PFSK-1 (cell line): ENCODE data around the gene RAMP2.

ENCODE experiments used
- FOXP2 ChIP-seq: optimal IDR thresholded peaks from 2 replicates; pipeline ENCODE3; 2011; ENCODE audit warnings: borderline replicate concordance, control low read depth, inconsistent platforms; ENCODE audit not compliant: insufficient read depth; ENCODE audit errors: extremely low read length, extremely low read depth
- POLR2AphosphoS5 ChIP-seq: IDR thresholded peaks from 2 replicates; pipeline ENCODE4 v1.6.1; 2012; ENCODE audit warnings: low read depth, mild to moderate bottlenecking, control low read depth, low read length, moderate library complexity
- REST ChIP-seq, 2 experiments: IDR thresholded peaks; 2 replicates each; pipeline versions ENCODE4 v1.6.1 to v1.8.0; 2011 to 2012; ENCODE audit warnings: low read depth in 2 of 2, low read length in 2 of 2, control low read depth in 1 of 2, inconsistent platforms in 1 of 2, mild to moderate bottlenecking in 1 of 2, moderate library complexity in 1 of 2; ENCODE audit not compliant: insufficient read depth in 1 of 2
- SIN3A ChIP-seq: IDR thresholded peaks from 2 replicates; pipeline ENCODE4 v1.6.1; 2012; ENCODE audit warnings: mild to moderate bottlenecking, low read length, moderate library complexity, borderline replicate concordance; ENCODE audit not compliant: insufficient read depth
- TAF1 ChIP-seq: IDR thresholded peaks from 2 replicates; pipeline ENCODE4 v1.6.1; 2012; ENCODE audit warnings: low read length, control low read depth, borderline replicate concordance; ENCODE audit not compliant: insufficient read depth

RAMP2 gene

GRCh38 chr17:42803074-42803883 lies 42.3 kb downstream of the RAMP2 start:
- TF ChIP-seq POLR2AphosphoS5: no peak
- no peak for TF ChIP-seq FOXP2
- TF ChIP-seq SIN3A: no peak
- no peak for TF ChIP-seq TAF1
- no peak for TF ChIP-seq REST (IDR thresholded peaks at IDR 0.05; ENCODE audit: insufficient read depth in 1 of 2, low read depth in 2 of 2, low read length in 2 of 2)

- TF ChIP-seq REST (IDR thresholded peaks at IDR 0.05; ENCODE audit: insufficient read depth in 1 of 2, low read depth in 2 of 2, low read length in 2 of 2): no peak
- TF ChIP-seq FOXP2: no peak
- no peak for TF ChIP-seq SIN3A
- TF ChIP-seq POLR2AphosphoS5: no peak
- no peak for TF ChIP-seq TAF1
These were observed 43.9 kb downstream of the RAMP2 start for GRCh38 chr17:42804918-42805367.

- TF ChIP-seq POLR2AphosphoS5 (no peak), TAF1 (no peak), REST (IDR thresholded peaks at IDR 0.05; ENCODE audit: insufficient read depth in 1 of 2, low read depth in 2 of 2, low read length in 2 of 2) (no peak), SIN3A (no peak), FOXP2 (no peak)
These were observed 45.2 kb downstream of the RAMP2 start for GRCh38 chr17:42806249-42806648.

- no peak for TF ChIP-seq REST (IDR thresholded peaks at IDR 0.05; ENCODE audit: insufficient read depth in 1 of 2, low read depth in 2 of 2, low read length in 2 of 2)
- no peak for TF ChIP-seq SIN3A
- TF ChIP-seq POLR2AphosphoS5: no peak
These were observed 48.2 kb downstream of the RAMP2 start for GRCh38 chr17:42809250-42809649.
